SK-N-SH (cell line): ENCODE measurements around the gene WDR7. TPM values are rescaled to one million over a fixed set of nuclear protein-coding genes. Genes with fewer than 3 reads are reported as not detected.

ENCODE experiments used
- CTCF ChIA-PET: fragments of 300-600, 350-600 bp; formaldehyde crosslinking; extraction: SDS; loops from one replicate; lab custom pipeline; 2021; lab: Yijun Ruan, JAX
- POLR2A ChIA-PET: fragments of 350-600 bp; sonication (Branson Sonifier 250); formaldehyde crosslinking; extraction: SDS; loops from one replicate; lab custom pipeline; 2020; ENCODE audit warnings: antibody characterized with exemption, inconsistent platforms; lab: Yijun Ruan, JAX
- DNase-seq: peaks from one replicate; pipeline ENCODE4 v3.0.0; 2012
- H2AFZ ChIP-seq: fragments of 200-600 bp; sonication (generic); 2 replicates; pipeline ENCODE4 v1.8.1; 2016; ENCODE audit warnings: antibody characterized with exemption, mild to moderate bottlenecking, low read depth
- H3F3A ChIP-seq: fragments of 200-600 bp; sonication (generic); replicated peaks from 2 replicates; pipeline ENCODE3; 2016; ENCODE audit warnings: antibody characterized with exemption, mild to moderate bottlenecking; ENCODE audit not compliant: insufficient read depth
- H3K27ac ChIP-seq, 2 experiments: fragments of 200-500 bp in 1 of 2; fragments of 200-600 bp in 1 of 2; sonication (Bioruptor generic) in 1 of 2; sonication (generic), shearing (Covaris generic) in 1 of 2; 2 replicates each; pipeline versions ENCODE4 v1.5.1 to v1.6.1; 2014 to 2016; ENCODE audit warnings: low read depth in 2 of 2, inconsistent platforms in 1 of 2, low read length in 1 of 2, mild to moderate bottlenecking in 1 of 2, mixed read lengths in 1 of 2
- H3K27me3 ChIP-seq: fragments of 200-600 bp; sonication (generic), shearing (Covaris generic); 2 replicates; pipeline ENCODE4 v1.6.1; 2016; ENCODE audit warnings: mixed run types; ENCODE audit not compliant: insufficient read depth
- H3K36me3 ChIP-seq, 2 experiments: fragments of 200-500 bp in 1 of 2; fragments of 200-600 bp in 1 of 2; sonication (Bioruptor generic) in 1 of 2; sonication (generic) in 1 of 2; replicated peaks in 1 of 2; 2 replicates each; pipeline versions ENCODE3 to v1.5.1; 2014 to 2016; ENCODE audit warnings: low read length in 1 of 2, mild to moderate bottlenecking in 1 of 2; ENCODE audit not compliant: insufficient read depth in 2 of 2, control insufficient read depth in 1 of 2
- H3K4me1 ChIP-seq, 2 experiments: fragments of 200-500 bp in 1 of 2; fragments of 200-600 bp in 1 of 2; sonication (Bioruptor generic) in 1 of 2; sonication (generic), shearing (Covaris generic) in 1 of 2; 2 replicates each; pipeline versions ENCODE4 v1.5.1 to v1.6.1; 2014 to 2016; ENCODE audit warnings: low read depth in 1 of 2, low read length in 1 of 2, mixed run types in 1 of 2; ENCODE audit not compliant: insufficient read depth in 2 of 2, control insufficient read depth in 1 of 2
- H3K4me2 ChIP-seq: fragments of 200-600 bp; sonication (generic), shearing (Covaris generic); 2 replicates; pipeline ENCODE4 v1.6.1; 2017; ENCODE audit warnings: mixed run types
- H3K4me3 ChIP-seq, 2 experiments: fragments of 200-500 bp in 1 of 2; fragments of 200-600 bp in 1 of 2; sonication (Bioruptor generic) in 1 of 2; sonication (generic), shearing (Covaris generic) in 1 of 2; 2 replicates each; pipeline versions ENCODE4 v1.5.1 to v1.8.1; 2014 to 2016; ENCODE audit warnings: low read depth in 2 of 2, inconsistent platforms in 1 of 2, low read length in 1 of 2, mild to moderate bottlenecking in 1 of 2, mixed read lengths in 1 of 2, moderate library complexity in 1 of 2
- H3K79me2 ChIP-seq: fragments of 200-600 bp; sonication (generic); 2 replicates; pipeline ENCODE4 v1.8.1; 2017; ENCODE audit warnings: mild to moderate bottlenecking; ENCODE audit not compliant: insufficient read depth
- H3K9ac ChIP-seq: fragments of 200-600 bp; sonication (generic); 2 replicates; pipeline ENCODE4 v1.6.1; 2017; ENCODE audit warnings: mixed run types
- H3K9me2 ChIP-seq: fragments of 200-600 bp; sonication (generic); 2 replicates; pipeline ENCODE4 v1.6.1; 2017; ENCODE audit warnings: mixed run types
- H3K9me3 ChIP-seq: fragments of 200-600 bp; sonication (generic); 2 replicates; pipeline ENCODE4 v1.6.1; 2017; ENCODE audit warnings: mixed run types, mild to moderate bottlenecking, moderate library complexity
- H4K20me1 ChIP-seq: fragments of 200-600 bp; sonication (generic); 2 replicates; pipeline ENCODE4 v1.6.1; 2017; ENCODE audit warnings: mild to moderate bottlenecking, mixed run types; ENCODE audit not compliant: insufficient read depth
- CHD2 ChIP-seq: fragments of 150-350 bp; IDR thresholded peaks from 2 replicates; pipeline ENCODE4 v1.6.1; 2018; ENCODE audit warnings: low read length; ENCODE audit not compliant: partially characterized antibody
- EP300 ChIP-seq, 2 experiments: IDR thresholded peaks; 2 replicates each; pipeline versions ENCODE4 v1.4.0 to v1.6.1; 2012; ENCODE audit warnings: borderline replicate concordance in 1 of 2, low read depth in 1 of 2, low read length in 1 of 2
- FOSL2 ChIP-seq: IDR thresholded peaks from 2 replicates; pipeline ENCODE4 v1.4.0; 2012; ENCODE audit warnings: low read depth, mild to moderate bottlenecking, moderate library complexity, borderline replicate concordance
- FOXJ3 ChIP-seq: sonication (generic); formaldehyde crosslinking; IDR thresholded peaks from 2 replicates; pipeline ENCODE4 v1.5.1; 2020; ENCODE audit warnings: mild to moderate bottlenecking, missing genetic modification reagents
- FOXM1 ChIP-seq: IDR thresholded peaks from 2 replicates; pipeline ENCODE4 v1.4.0; 2012; ENCODE audit warnings: low read depth, mild to moderate bottlenecking
- GATA2 ChIP-seq: sonication (generic); formaldehyde crosslinking; IDR thresholded peaks from 2 replicates; pipeline ENCODE4 v1.5.0; 2020; ENCODE audit warnings: mild to moderate bottlenecking, missing genetic modification reagents
- IRF3 ChIP-seq: fragments of 150-350 bp; IDR thresholded peaks from 2 replicates; pipeline ENCODE4 v1.6.1; 2016; ENCODE audit warnings: mild to moderate bottlenecking, low read depth, low read length
- JUND ChIP-seq: IDR thresholded peaks from 2 replicates; pipeline ENCODE4 v1.4.0; 2012
- MEF2A ChIP-seq: IDR thresholded peaks from 2 replicates; pipeline ENCODE4 v1.4.0; 2012; ENCODE audit warnings: low read depth, borderline replicate concordance
- MXI1 ChIP-seq: IDR thresholded peaks from 2 replicates; pipeline ENCODE4 v1.6.1; 2012; ENCODE audit warnings: mild to moderate bottlenecking, low read depth, low read length, improper control_type of control experiment
- NRF1 ChIP-seq: IDR thresholded peaks from 2 replicates; pipeline ENCODE4 v1.6.1; 2012; ENCODE audit warnings: low read depth, mild to moderate bottlenecking, low read length
- POLR2AphosphoS5 ChIP-seq: IDR thresholded peaks from 2 replicates; pipeline ENCODE4 v1.6.1; 2012; ENCODE audit warnings: low read depth, low read length
- REST ChIP-seq: IDR thresholded peaks from 2 replicates; pipeline ENCODE4 v1.6.1; 2012; ENCODE audit warnings: mild to moderate bottlenecking, low read depth, low read length, moderate library complexity
- RXRA ChIP-seq: IDR thresholded peaks from 2 replicates; pipeline ENCODE4 v1.4.0; 2012; ENCODE audit warnings: low read depth, mild to moderate bottlenecking, borderline replicate concordance
- SMC3 ChIP-seq: IDR thresholded peaks from 2 replicates; pipeline ENCODE4 v1.6.1; 2012; ENCODE audit warnings: low read depth, low read length, improper control_type of control experiment
- TAF1 ChIP-seq: IDR thresholded peaks from 2 replicates; pipeline ENCODE4 v1.6.1; 2012; ENCODE audit warnings: low read depth, mild to moderate bottlenecking, low read length, moderate library complexity, borderline replicate concordance
- TCF12 ChIP-seq: IDR thresholded peaks from 2 replicates; pipeline ENCODE4 v1.4.0; 2012
- TEAD4 ChIP-seq: IDR thresholded peaks from 2 replicates; pipeline ENCODE4 v1.4.0; 2012; ENCODE audit warnings: mild to moderate bottlenecking, borderline replicate concordance; ENCODE audit not compliant: insufficient read depth
- USF2 ChIP-seq: fragments of 150-350 bp; IDR thresholded peaks from 2 replicates; pipeline ENCODE4 v1.6.1; 2017; ENCODE audit warnings: antibody characterized with exemption, low read length, low read depth, borderline replicate concordance
- YY1 ChIP-seq: IDR thresholded peaks from 2 replicates; pipeline ENCODE4 v1.4.0; 2012; ENCODE audit warnings: low read depth, mild to moderate bottlenecking
- WGBS: methylation state at CpG from one replicate; pipeline ENCODE4 v1.1.6; 2017; ENCODE audit warnings: low lambda C conversion rate; 5-methylcytosine and 5-hydroxymethylcytosine counted together
- polyA plus RNA-seq, 3 experiments: library from polyadenylated mRNA; depleted of rRNA; stranded (reverse); fragments of >200 nt; gene quantifications; 2 replicates each; pipeline ENCODE4 v1.2.3, GENCODE V29; 2012
- TF ChIP-seq, protein P1 (sequence below): IDR thresholded peaks from 2 replicates; pipeline ENCODE4 v1.4.0; 2012; ENCODE audit warnings: low read depth, borderline replicate concordance
- TF ChIP-seq, protein P2 (sequence below): IDR thresholded peaks from 2 replicates; pipeline ENCODE4 v1.4.0; 2012; ENCODE audit warnings: low read depth

Gene WDR7
- polyA plus RNA-seq, 1 of the 3 experiments (the other 2 are of a cell fraction) = 4.1 TPM

DNA sequence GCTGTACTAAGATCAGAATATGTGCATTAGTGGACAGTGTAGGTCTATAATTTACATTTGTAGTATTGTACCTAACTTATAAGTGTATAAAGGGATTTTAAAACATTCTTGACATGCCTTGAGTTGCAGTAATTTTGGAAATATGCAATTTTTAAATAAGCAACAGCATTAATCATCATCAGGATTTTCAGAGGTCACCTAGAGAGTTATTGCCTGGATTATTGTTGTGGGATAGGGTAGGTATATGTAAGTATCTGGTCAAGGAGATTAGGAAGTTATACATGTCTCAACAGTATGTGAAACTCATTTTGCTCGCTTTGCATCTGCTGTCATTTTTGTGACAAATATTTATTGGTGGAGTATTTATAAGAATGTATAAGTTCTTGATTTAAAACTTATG, 184.2 kb downstream of the WDR7 start (continued):
- TF ChIP-seq GATA2 (CRISPR knock-in tag) = no peak
- TF ChIP-seq, protein P1, sequence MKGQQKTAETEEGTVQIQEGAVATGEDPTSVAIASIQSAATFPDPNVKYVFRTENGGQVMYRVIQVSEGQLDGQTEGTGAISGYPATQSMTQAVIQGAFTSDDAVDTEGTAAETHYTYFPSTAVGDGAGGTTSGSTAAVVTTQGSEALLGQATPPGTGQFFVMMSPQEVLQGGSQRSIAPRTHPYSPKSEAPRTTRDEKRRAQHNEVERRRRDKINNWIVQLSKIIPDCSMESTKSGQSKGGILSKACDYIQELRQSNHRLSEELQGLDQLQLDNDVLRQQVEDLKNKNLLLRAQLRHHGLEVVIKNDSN = no peak
- TF ChIP-seq FOXJ3 (CRISPR knock-in tag) = no peak
- no peak for TF ChIP-seq SMC3
- no peak for TF ChIP-seq CHD2
- TF ChIP-seq, all 33 proteins: peak for 0

DNA sequence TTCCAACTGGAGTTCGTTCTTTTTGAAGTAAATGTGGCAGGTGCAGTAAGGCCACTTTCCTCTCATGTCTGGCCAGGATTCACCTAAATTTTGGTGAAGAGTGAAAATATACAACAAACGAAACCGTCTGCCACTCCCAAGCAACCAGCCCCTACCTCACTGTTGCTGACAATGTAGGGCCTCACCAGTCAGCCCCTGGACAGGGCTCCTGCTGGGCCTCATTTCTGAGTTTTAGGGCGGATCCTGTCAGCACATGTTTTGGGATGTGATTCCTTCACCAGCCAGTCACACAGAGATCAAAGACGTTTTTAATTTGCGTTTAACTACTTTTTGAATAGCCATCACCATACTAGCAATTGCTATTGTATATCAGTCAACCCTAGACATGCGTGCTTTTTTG, 185.0 kb downstream of the WDR7 start:
- H3K4me3 ChIP-seq = no peak overlapping the region
- DNase-seq = no peak
- H4K20me1 ChIP-seq = no peaks in the 10 kb centered on the region
- CTCF ChIA-PET = no interaction called here
- no peaks in the 10 kb centered on the region for H3F3A ChIP-seq
- H3K36me3 ChIP-seq = no peaks in the 10 kb centered on the region
- no peaks in the 10 kb centered on the region for H3K9me2 ChIP-seq
- H3K4me1 ChIP-seq = no peaks in the 10 kb centered on the region
- no peak overlapping the region for H3K9ac ChIP-seq
- POLR2A ChIA-PET = no interaction called here
- no peaks in the 10 kb centered on the region for H3K27me3 ChIP-seq
- no peaks in the 10 kb centered on the region for H3K9me3 ChIP-seq
- H3K4me2 ChIP-seq = no peak overlapping the region
- TF ChIP-seq REST (peak; percentile 52; the same call in 1 of the 2 replicates), POLR2AphosphoS5 (no peak), IRF3 (no peak), FOSL2 (no peak)
- H2AFZ ChIP-seq = no peak overlapping the region
- no peaks in the 10 kb centered on the region for H3K79me2 ChIP-seq
- 93% methylated on average over 7 of the region's 7 CpGs for WGBS
- H3K27ac ChIP-seq = no peak overlapping the region

GRCh38 chr18:56841836-56842235, 190.7 kb downstream of the WDR7 start:
- Histone ChIP-seq H3K9me3 (no peaks in the 10 kb centered on the region), H3K27ac (no peak overlapping the region), H3K27me3 (no peaks in the 10 kb centered on the region), H3K36me3 (no peaks in the 10 kb centered on the region), H4K20me1 (no peaks in the 10 kb centered on the region), H3F3A (no peaks in the 10 kb centered on the region), H3K79me2 (no peaks in the 10 kb centered on the region), H3K9me2 (no peaks in the 10 kb centered on the region), H2AFZ (no peak overlapping the region), H3K4me1 (no peaks in the 10 kb centered on the region), H3K4me3 (no peak overlapping the region), H3K4me2 (no peak overlapping the region), H3K9ac (no peak overlapping the region)
- CTCF ChIA-PET = interaction anchor here (1.4 kb wide), 1 partner anchor 27 kb away, joined by 6 read pairs; no protein-coding TSS in a partner anchor
- 91% methylated on average over 1 of the region's 1 CpG for WGBS
- POLR2A ChIA-PET = no interaction called here
- TF ChIP-seq USF2 (no peak), TEAD4 (no peak), FOXM1 (no peak), TAF1 (no peak), EP300 (IDR thresholded peaks at IDR 0.05; ENCODE audit: borderline replicate concordance in 1 of 2, low read depth in 1 of 2, low read length in 1 of 2) (no peak), TCF12 (no peak), POLR2AphosphoS5 (no peak), YY1 (no peak), RXRA (no peak), MEF2A (no peak), GATA2 (CRISPR knock-in tag) (no peak), MXI1 (no peak), CHD2 (no peak), NRF1 (no peak), JUND (no peak)
- TF ChIP-seq, protein P2, sequence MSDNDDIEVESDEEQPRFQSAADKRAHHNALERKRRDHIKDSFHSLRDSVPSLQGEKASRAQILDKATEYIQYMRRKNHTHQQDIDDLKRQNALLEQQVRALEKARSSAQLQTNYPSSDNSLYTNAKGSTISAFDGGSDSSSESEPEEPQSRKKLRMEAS = no peak
- TF ChIP-seq, all 33 proteins: peak for 0
- no peak for DNase-seq
